Activated CD4-positive, CD25-positive, alpha-beta regulatory T cell (primary cell): ENCODE measurements around the gene APOBR.
"Not testable (repeated sequence)": the region's sequence is repeated elsewhere in the genome, so short reads cannot be mapped to it uniquely, and the experiment has no call there.

Source experiments
- DNase-seq, 4 experiments: peaks; one replicate each; lab custom pipeline; 2025; lab: John Stamatoyannopoulos, UW

The APOBR gene

GRCh38 chr16:28494121-28494851 is at the start of gene APOBR:
Gene APOBR (plus strand): TSS chr16:28494643. CDS start chr16:28494682, 39 bp downstream.
- DNase-seq: peak; percentile 54 to 70 (median 58)

GRCh38 chr16:28446388-28446787 is 48.1 kb upstream of the APOBR start:
- DNase-seq: not testable (repeated sequence)

GRCh38 chr16:28447081-28447480 is 47.4 kb upstream of the APOBR start:
- not testable (repeated sequence) for DNase-seq

GRCh38 chr16:28473714-28474265 is 20.7 kb upstream of the APOBR start:
- DNase-seq: no peak

- DNase-seq: no peak
Observed at GRCh38 chr16:28475221-28475620, 19.2 kb upstream of the APOBR start.

- DNase-seq: no peak
Observed at GRCh38 chr16:28477311-28477920, 17.0 kb upstream of the APOBR start.

GRCh38 chr16:28478506-28479180 is 15.8 kb upstream of the APOBR start:
- DNase-seq: no peak

- DNase-seq: no peak
Observed at GRCh38 chr16:28482026-28482425, 12.4 kb upstream of the APOBR start.

GRCh38 chr16:28483361-28483760 is 11.1 kb upstream of the APOBR start:
- DNase-seq: not testable (repeated sequence)

- no peak for DNase-seq
Observed at GRCh38 chr16:28486266-28486665, 8.2 kb upstream of the APOBR start.

- peak in 1 of 4 experiments; percentile 10 for DNase-seq
Observed at GRCh38 chr16:28491230-28491969, 3.0 kb upstream of the APOBR start.

- peak; percentile 57 to 82 (median 66) for DNase-seq
Observed at GRCh38 chr16:28491970-28492474, 2.4 kb upstream of the APOBR start, which contains the start of gene CLN3. Gene CLN3 (minus strand): TSS chr16:28492074. CDS start chr16:28491759, 315 bp downstream.

GRCh38 chr16:28492511-28492910 is 1.9 kb upstream of the APOBR start:
- DNase-seq: no peak

- DNase-seq: no peak
Observed at GRCh38 chr16:28495098-28495793, 803 bp downstream of the APOBR start.

GRCh38 chr16:28495795-28496749 is 1.6 kb downstream of the APOBR start:
- no peak for DNase-seq

GRCh38 chr16:28496844-28497243 is 2.4 kb downstream of the APOBR start:
- no peak for DNase-seq

- DNase-seq: no peak
Observed at GRCh38 chr16:28497386-28497785, 2.9 kb downstream of the APOBR start.

GRCh38 chr16:28497861-28498599 is 3.6 kb downstream of the APOBR start:
- no peak for DNase-seq
